Measurements from ENCODE around the gene WDR59.
"Not testable (repeated sequence)": the region's sequence is repeated elsewhere in the genome, so short reads cannot be mapped to it uniquely, and the experiment has no call there.

The WDR59 gene

DNA sequence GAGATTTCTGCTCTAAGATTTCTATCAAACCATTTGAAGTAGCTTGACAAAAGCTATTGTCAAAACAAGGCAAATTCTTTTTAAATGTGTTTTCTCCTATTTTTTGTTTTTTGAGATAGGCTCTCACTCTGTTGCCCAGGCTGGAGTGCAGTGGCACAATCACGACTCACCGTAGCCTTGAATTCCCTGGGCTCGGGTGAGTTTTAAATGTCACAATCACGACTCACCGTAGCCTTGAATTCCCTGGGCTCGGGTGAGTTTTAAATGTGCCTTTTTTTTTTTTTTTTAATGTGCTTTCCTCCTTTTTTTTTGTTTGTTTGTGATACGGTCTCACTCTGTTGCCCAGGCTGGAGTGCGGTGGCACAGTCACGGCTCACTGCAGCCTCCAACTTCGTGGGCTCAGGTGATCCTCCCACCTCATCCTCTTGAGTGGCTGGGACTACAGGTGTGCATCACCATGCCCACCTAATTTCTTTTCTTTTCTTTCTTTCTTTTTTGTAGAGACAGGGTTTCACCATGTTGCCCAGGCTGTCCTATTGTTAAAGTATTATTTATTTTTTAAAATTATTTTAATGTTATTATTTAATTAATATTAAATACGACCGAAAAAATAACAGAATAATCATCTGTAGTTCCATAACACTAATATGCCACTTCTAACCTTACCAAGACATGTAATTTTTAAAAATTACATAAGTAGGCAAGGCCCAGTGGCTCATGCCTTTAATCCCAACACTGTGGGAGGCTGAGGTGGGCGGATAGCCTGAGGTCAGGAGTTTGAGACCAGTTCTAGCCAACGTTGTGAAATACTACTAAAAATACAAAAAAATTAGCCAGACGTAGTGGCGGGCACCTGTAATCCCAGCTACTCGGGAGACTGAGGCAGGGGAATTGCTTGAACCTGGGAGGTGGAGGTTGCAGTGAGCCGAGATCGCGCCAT is 140.6 kb downstream of the WDR59 start:
- no peak overlapping the region for H3K4me2 ChIP-seq

DNA sequence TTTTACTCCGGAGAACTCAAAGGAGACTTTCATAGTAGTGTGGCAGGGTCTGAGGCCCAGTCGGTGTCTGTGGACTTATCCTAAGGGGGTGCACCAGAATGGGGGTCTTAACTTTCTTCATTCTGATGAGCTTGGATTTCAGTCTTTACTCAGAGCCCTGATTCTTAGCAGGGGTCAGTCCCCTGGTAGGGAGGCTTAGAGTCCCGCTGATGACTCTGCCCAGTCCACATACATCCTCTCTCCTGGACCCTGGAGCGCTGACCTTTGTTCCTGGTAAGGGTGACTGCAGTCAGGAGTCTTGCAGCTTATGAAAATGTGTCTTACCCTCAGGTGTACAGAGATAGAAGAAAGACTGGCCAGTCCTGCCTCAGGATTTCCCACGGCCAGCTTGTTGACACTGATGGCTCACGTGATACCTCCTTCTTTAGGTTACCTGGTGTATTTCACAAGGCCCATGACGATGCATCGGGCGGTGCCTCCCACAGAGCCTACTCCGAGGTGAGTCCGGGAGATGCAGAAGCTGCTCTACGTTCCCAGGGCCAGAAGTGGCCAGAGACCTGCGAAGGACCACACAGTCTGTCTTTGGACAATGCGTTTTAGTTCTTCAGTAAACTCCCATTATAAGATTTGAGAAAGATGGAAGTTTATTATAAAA is 141.4 kb downstream of the WDR59 start:
- not testable (repeated sequence) for H3K4me3 ChIP-seq (IDR thresholded peaks at IDR 0.05; ENCODE audit: insufficient read depth, low read depth, low read length); H3K27me3 ChIP-seq (ENCODE audit: insufficient read depth, low read depth); H3K4me2 ChIP-seq; H3K27ac ChIP-seq; H3K9ac ChIP-seq; H3K79me2 ChIP-seq (ENCODE audit: insufficient read depth, low read depth); H3K36me3 ChIP-seq (ENCODE audit: insufficient read depth); H4K20me1 ChIP-seq (ENCODE audit: insufficient read depth); H3K4me1 ChIP-seq (ENCODE audit: low read depth, poor library complexity, severe bottlenecking); H2AFZ ChIP-seq (ENCODE audit: low read depth)

More for the DNA sequence above, 140.6 kb downstream of the WDR59 start:
- TF ChIP-seq, protein P1, sequence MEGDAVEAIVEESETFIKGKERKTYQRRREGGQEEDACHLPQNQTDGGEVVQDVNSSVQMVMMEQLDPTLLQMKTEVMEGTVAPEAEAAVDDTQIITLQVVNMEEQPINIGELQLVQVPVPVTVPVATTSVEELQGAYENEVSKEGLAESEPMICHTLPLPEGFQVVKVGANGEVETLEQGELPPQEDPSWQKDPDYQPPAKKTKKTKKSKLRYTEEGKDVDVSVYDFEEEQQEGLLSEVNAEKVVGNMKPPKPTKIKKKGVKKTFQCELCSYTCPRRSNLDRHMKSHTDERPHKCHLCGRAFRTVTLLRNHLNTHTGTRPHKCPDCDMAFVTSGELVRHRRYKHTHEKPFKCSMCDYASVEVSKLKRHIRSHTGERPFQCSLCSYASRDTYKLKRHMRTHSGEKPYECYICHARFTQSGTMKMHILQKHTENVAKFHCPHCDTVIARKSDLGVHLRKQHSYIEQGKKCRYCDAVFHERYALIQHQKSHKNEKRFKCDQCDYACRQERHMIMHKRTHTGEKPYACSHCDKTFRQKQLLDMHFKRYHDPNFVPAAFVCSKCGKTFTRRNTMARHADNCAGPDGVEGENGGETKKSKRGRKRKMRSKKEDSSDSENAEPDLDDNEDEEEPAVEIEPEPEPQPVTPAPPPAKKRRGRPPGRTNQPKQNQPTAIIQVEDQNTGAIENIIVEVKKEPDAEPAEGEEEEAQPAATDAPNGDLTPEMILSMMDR (conservative IDR thresholded peaks at IDR 0.05; ENCODE audit: low read depth, low read length) = no peak
- Histone ChIP-seq H3K27ac (no peak overlapping the region), H3K27me3 (ENCODE audit: insufficient read depth, low read depth) (no peaks in the 10 kb centered on the region), H3K79me2 (ENCODE audit: insufficient read depth, low read depth) (no peaks in the 10 kb centered on the region), H3K9ac (no peak overlapping the region), H2AFZ (ENCODE audit: low read depth) (no peak overlapping the region), H3K4me1 (ENCODE audit: low read depth, poor library complexity, severe bottlenecking) (no peaks in the 10 kb centered on the region), H3K36me3 (ENCODE audit: insufficient read depth) (no peaks in the 10 kb centered on the region), H3K4me3 (IDR thresholded peaks at IDR 0.05; ENCODE audit: insufficient read depth, low read depth, low read length) (no peak overlapping the region), H4K20me1 (ENCODE audit: insufficient read depth) (no peaks in the 10 kb centered on the region)

DNA sequence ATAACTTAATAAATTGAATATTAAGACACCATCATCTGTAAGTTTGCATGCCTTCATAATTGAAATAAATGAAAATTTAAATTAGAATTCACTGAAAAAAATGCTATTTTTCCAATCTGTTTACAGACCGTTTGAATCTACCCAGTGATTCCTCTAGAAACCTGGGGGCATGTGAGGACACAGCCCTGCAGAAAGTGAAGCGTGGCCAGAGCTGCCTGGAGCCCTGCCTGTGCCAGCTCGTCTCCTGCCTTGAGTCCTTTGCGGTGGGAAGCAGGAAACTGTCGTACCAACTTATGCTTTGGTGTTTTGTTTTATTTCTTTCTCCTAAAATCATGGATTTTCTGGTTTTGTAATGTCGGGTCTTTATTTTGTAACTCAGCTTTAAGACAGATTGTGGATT is 142.5 kb downstream of the WDR59 start:
- Histone ChIP-seq H3K4me1 (ENCODE audit: low read depth, poor library complexity, severe bottlenecking) (no peaks in the 10 kb centered on the region), H2AFZ (ENCODE audit: low read depth) (no peak overlapping the region), H4K20me1 (ENCODE audit: insufficient read depth) (no peaks in the 10 kb centered on the region), H3K4me2 (no peak overlapping the region), H3K36me3 (ENCODE audit: insufficient read depth) (no peaks in the 10 kb centered on the region), H3K79me2 (ENCODE audit: insufficient read depth, low read depth) (no peaks in the 10 kb centered on the region), H3K9ac (no peak overlapping the region), H3K4me3 (IDR thresholded peaks at IDR 0.05; ENCODE audit: insufficient read depth, low read depth, low read length) (no peak overlapping the region), H3K27ac (no peak overlapping the region), H3K27me3 (ENCODE audit: insufficient read depth, low read depth) (no peaks in the 10 kb centered on the region)
- TF ChIP-seq, protein P1 (conservative IDR thresholded peaks at IDR 0.05; ENCODE audit: low read depth, low read length) = no peak

DNA sequence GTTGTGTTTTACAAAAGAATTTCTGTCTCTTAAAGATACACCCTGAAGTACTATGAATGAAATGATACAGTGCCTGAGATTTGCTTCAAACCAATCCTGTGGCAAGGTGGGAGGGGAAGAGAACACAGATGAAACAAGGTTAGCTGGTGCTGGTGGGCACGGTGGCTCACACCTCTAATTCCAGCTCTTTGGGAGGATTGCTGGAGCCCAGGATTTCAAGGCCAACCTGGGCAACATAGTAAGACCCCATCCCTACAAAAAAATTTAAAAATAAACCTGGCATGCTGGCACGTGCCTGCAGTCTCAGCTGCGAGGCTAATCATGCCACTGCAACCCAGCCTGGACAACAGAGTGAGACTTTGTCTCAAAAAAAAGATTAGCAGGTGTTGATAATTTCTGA is 143.0 kb downstream of the WDR59 start:
- no peak overlapping the region for H3K27ac ChIP-seq
- no peak overlapping the region for H2AFZ ChIP-seq (ENCODE audit: low read depth)
- H3K4me3 ChIP-seq (IDR thresholded peaks at IDR 0.05; ENCODE audit: insufficient read depth, low read depth, low read length) = no peak overlapping the region

More for the DNA sequence above, 143.0 kb downstream of the WDR59 start:
- TF ChIP-seq, protein P1 (conservative IDR thresholded peaks at IDR 0.05; ENCODE audit: low read depth, low read length) = no peak
- Histone ChIP-seq H3K27me3 (ENCODE audit: insufficient read depth, low read depth) (no peaks in the 10 kb centered on the region), H3K36me3 (ENCODE audit: insufficient read depth) (no peaks in the 10 kb centered on the region), H3K4me2 (no peak overlapping the region), H3K9ac (no peak overlapping the region), H3K79me2 (ENCODE audit: insufficient read depth, low read depth) (no peaks in the 10 kb centered on the region), H3K4me1 (ENCODE audit: low read depth, poor library complexity, severe bottlenecking) (no peaks in the 10 kb centered on the region), H4K20me1 (ENCODE audit: insufficient read depth) (no peaks in the 10 kb centered on the region)

All from KMS-11 (cell line).